Esophagus muscularis mucosa (tissue), 4 donors: ENCODE data around the gene OLFML2B. TPM values are rescaled to one million over a fixed set of nuclear protein-coding genes. Genes with fewer than 3 reads are reported as not detected.

Experiments
- DNase-seq: peaks from one replicate; pipeline ENCODE4 v3.0.0-alpha.2; 2017; ENCODE audit errors: extremely low spot score
- H3K27ac ChIP-seq, 4 donors: fragments of 200-600 bp; sonication (generic); replicated peaks in 1 of 4; 1 replicate in 3 of 4; 2 replicates in 1 of 4; pipeline ENCODE4 v1.5.1; 2016 to 2019; ENCODE audit warnings: mild to moderate bottlenecking in 1 of 4
- H3K27me3 ChIP-seq, 4 donors: fragments of 200-600 bp; sonication (generic); one replicate each; pipeline versions ENCODE4 v1.5.1 to v1.6.0; 2016 to 2019
- H3K36me3 ChIP-seq, 4 donors: fragments of 200-600 bp; sonication (generic); one replicate each; pipeline ENCODE4 v1.5.1; 2016 to 2019
- H3K4me1 ChIP-seq, 4 donors: fragments of 200-600 bp; sonication (generic); one replicate each; pipeline ENCODE4 v1.5.1; 2016 to 2019
- H3K4me3 ChIP-seq, 4 donors: fragments of 200-600 bp; sonication (generic); 1 replicate in 2 of 4; 2 replicates in 2 of 4; pipeline ENCODE4 v1.5.1; 2016 to 2019; ENCODE audit warnings: mild to moderate bottlenecking in 4 of 4, moderate library complexity in 1 of 4
- H3K9me3 ChIP-seq, 4 donors: fragments of 200-600 bp; sonication (generic); 1 replicate in 3 of 4; 2 replicates in 1 of 4; pipeline ENCODE4 v1.5.1; 2016 to 2019
- CTCF ChIP-seq, 3 experiments: fragments of 200-600 bp in 2 of 3; fragments of 450-650 bp in 1 of 3; sonication (generic) in 2 of 3; IDR thresholded peaks; one replicate each; pipeline ENCODE4 v1.5.1; 2017 to 2019; ENCODE audit warnings: antibody characterized with exemption in 3 of 3, mild to moderate bottlenecking in 2 of 3, moderate library complexity in 1 of 3
- EP300 ChIP-seq: sonication (generic); formaldehyde crosslinking; IDR thresholded peaks from one replicate; pipeline ENCODE4 v1.6.1; 2017; ENCODE audit warnings: antibody characterized with exemption
- POLR2A ChIP-seq: fragments of 450-650 bp; IDR thresholded peaks from one replicate; pipeline ENCODE4 v1.6.1; 2017; ENCODE audit warnings: antibody characterized with exemption, moderate library complexity, mild to moderate bottlenecking, low read depth
- POLR2AphosphoS5 ChIP-seq, 2 donors: sonication (generic); formaldehyde crosslinking; IDR thresholded peaks; one replicate each; pipeline ENCODE4 v1.6.1; 2017; ENCODE audit warnings: antibody characterized with exemption in 2 of 2
- WGBS: methylation state at CpG from one replicate; pipeline ENCODE4 v1.1.5; 2018; 5-methylcytosine and 5-hydroxymethylcytosine counted together
- intact Hi-C: fragments of 100-400 bp; cut with DNase I; formaldehyde crosslinking; loops from one replicate; pipeline ENCODE4 v1.15.1; 2023
- total RNA-seq, 4 donors: library from RNA; depleted of rRNA; stranded (reverse); fragments of >200 nt; gene quantifications; one replicate each; pipeline versions ENCODE4 v1.1.0 to v1.2.1, GENCODE V29; 2016

The OLFML2B gene
- total RNA-seq, 4 donors from 2014 or later: 1.2 to 6.7 (median 5.9) TPM

GRCh38 chr1:162003061-162003829, 20.4 kb downstream of the OLFML2B start:
- WGBS: 76% methylated on average over 9 of the region's 15 CpGs
- no peak for DNase-seq
- Histone ChIP-seq H3K4me1 (no peaks in the 10 kb centered on the region), H3K36me3 (peaks cover 0 to 10% (median 0%) of the 10 kb centered on the region in 4 donors), H3K27me3 (no peaks in the 10 kb centered on the region), H3K9me3 (no peaks in the 10 kb centered on the region), H3K27ac (peak overlapping the region; percentile 15 to 57 (median 44)), H3K4me3 (peak overlapping the region in 3 of 4 donors; percentile 17 to 31 (median 21))
- no peak for TF ChIP-seq POLR2A
- TF ChIP-seq CTCF (IDR thresholded peaks at IDR 0.05): no peak
- intact Hi-C loops: no loop called here

- TF ChIP-seq POLR2AphosphoS5 (IDR thresholded peaks at IDR 0.05): no peak
- TF ChIP-seq POLR2A: no peak
- no peak for TF ChIP-seq CTCF (IDR thresholded peaks at IDR 0.05)
- TF ChIP-seq EP300: no peak
- WGBS: 99% methylated on average over 11 of the region's 11 CpGs
- Histone ChIP-seq H3K27ac (no peak overlapping the region), H3K27me3 (no peaks in the 10 kb centered on the region), H3K4me1 (no peaks in the 10 kb centered on the region), H3K4me3 (no peak overlapping the region), H3K9me3 (no peaks in the 10 kb centered on the region), H3K36me3 (peaks cover 0 to 14% (median 0%) of the 10 kb centered on the region in 4 donors)
- DNase-seq: no peak
- intact Hi-C loops: no loop called here
Measured at GRCh38 chr1:162000053-162000420, 23.6 kb downstream of the OLFML2B start.

- DNase-seq: no peak
- Histone ChIP-seq H3K4me1 (no peaks in the 10 kb centered on the region), H3K27me3 (no peaks in the 10 kb centered on the region), H3K36me3 (peaks cover 0 to 14% (median 0%) of the 10 kb centered on the region in 4 donors), H3K4me3 (no peak overlapping the region), H3K27ac (no peak overlapping the region), H3K9me3 (no peaks in the 10 kb centered on the region)
- 74% methylated on average over 8 of the region's 8 CpGs for WGBS
- TF ChIP-seq POLR2AphosphoS5 (IDR thresholded peaks at IDR 0.05) (no peak), EP300 (no peak), CTCF (IDR thresholded peaks at IDR 0.05) (no peak), POLR2A (no peak)
- intact Hi-C loops: no loop called here
Measured at GRCh38 chr1:161999301-162000052, 24.2 kb downstream of the OLFML2B start.

- WGBS: 95% methylated on average over 5 of the region's 5 CpGs
- H3K27ac ChIP-seq: no peak overlapping the region
- TF ChIP-seq POLR2AphosphoS5 (IDR thresholded peaks at IDR 0.05) (no peak), CTCF (IDR thresholded peaks at IDR 0.05) (no peak), EP300 (no peak), POLR2A (no peak)
- no peak overlapping the region for H3K4me3 ChIP-seq
- no peaks in the 10 kb centered on the region for H3K27me3 ChIP-seq
- intact Hi-C loops: no loop called here
- peaks cover 0 to 14% (median 0%) of the 10 kb centered on the region in 4 donors for H3K36me3 ChIP-seq
- no peaks in the 10 kb centered on the region for H3K4me1 ChIP-seq
- H3K9me3 ChIP-seq: no peaks in the 10 kb centered on the region
- no peak for DNase-seq
Measured at GRCh38 chr1:161998811-161999210, 24.9 kb downstream of the OLFML2B start.
